Measurements from ENCODE around the gene GPC1. TPM values are rescaled to one million over a fixed set of nuclear protein-coding genes. Genes with fewer than 3 reads are reported as not detected.

Gene GPC1
- total and polyA plus RNA-seq, 10 of the 15 experiments (the other 5 are each of a cell fraction or from before 2014, with no cell fraction given): 0.06 to 0.77 (median 0.23) TPM; not detected in 3

GRCh38 chr2:240446664-240447175, 11.3 kb downstream of the GPC1 start:
- H2AFZ ChIP-seq (ENCODE audit: control insufficient read depth, low read depth, low read length): no peak overlapping the region
- ChIA-PET POLR2A (no interaction called here), SMC1A (ENCODE audit: uncharacterized antibody, unreplicated experiment) (no interaction called here), RAD21 (ENCODE audit: unreplicated experiment) (no interaction called here), CTCF (no interaction called here)
- no peak for FAIRE-seq
- WGBS (ENCODE audit: insufficient coverage, insufficient replicate concordance, low lambda C conversion rate, missing lambda C conversion rate): 29% methylated on average over 12 of the region's 12 CpGs
- in situ Hi-C loops (cut with MboI) (loop anchor here (10.0 kb wide), 1 partner anchor 382 kb away; no protein-coding TSS in a partner anchor), intact Hi-C loops (cut with micrococcal nuclease; ENCODE audit: unreplicated experiment) (no loop called here)
- no peaks in the 10 kb centered on the region for H3K4me1 ChIP-seq (ENCODE audit: control insufficient read depth, insufficient read depth, low read length)
- peaks cover 2% of the 10 kb centered on the region in 2 experiments; a peak in 3 of 4 replicates for H3K27me3 ChIP-seq (replicated peaks in 1 of 2; ENCODE audit: control insufficient read depth in 2 of 2, insufficient read depth in 2 of 2, low read length in 1 of 2)
- DNase-seq (ENCODE audit: low read depth, low spot score): no peak
- no TSS peak for BruUV-seq (replicated peaks)
- H3K4me3 ChIP-seq: no peak overlapping the region
- no peaks in the 10 kb centered on the region for H4K20me1 ChIP-seq (ENCODE audit: control insufficient read depth, insufficient read depth)
- H3K27ac ChIP-seq (ENCODE audit: control insufficient read depth, insufficient read depth): no peak overlapping the region
- no peak for ATAC-seq
- H3K4me2 ChIP-seq (ENCODE audit: control insufficient read depth, insufficient read depth): no peak overlapping the region
- TF ChIP-seq IRF4 (IDR thresholded peaks at IDR 0.05; ENCODE audit: low read depth, low read length) (no peak), ZNF592 (IDR thresholded peaks at IDR 0.05) (no peak), ZNF622 (IDR thresholded peaks at IDR 0.05) (no peak), CHD1 (IDR thresholded peaks at IDR 0.05; ENCODE audit: low read depth, low read length) (no peak), YBX1 (IDR thresholded peaks at IDR 0.05) (no peak), GATAD2B (conservative IDR thresholded peaks at IDR 0.05; ENCODE audit: low read depth) (no peak), NR2F1 (conservative IDR thresholded peaks at IDR 0.05) (no peak), ATF7 (IDR thresholded peaks at IDR 0.05; ENCODE audit: low read depth) (no peak), HDGF (IDR thresholded peaks at IDR 0.05) (no peak), RBBP5 (conservative IDR thresholded peaks at IDR 0.05) (no peak), RFX5 (IDR thresholded peaks at IDR 0.05; ENCODE audit: low read depth, low read length) (no peak), MTA2 (IDR thresholded peaks at IDR 0.05; ENCODE audit: low read depth) (no peak)
- TF ChIP-seq, protein P1, sequence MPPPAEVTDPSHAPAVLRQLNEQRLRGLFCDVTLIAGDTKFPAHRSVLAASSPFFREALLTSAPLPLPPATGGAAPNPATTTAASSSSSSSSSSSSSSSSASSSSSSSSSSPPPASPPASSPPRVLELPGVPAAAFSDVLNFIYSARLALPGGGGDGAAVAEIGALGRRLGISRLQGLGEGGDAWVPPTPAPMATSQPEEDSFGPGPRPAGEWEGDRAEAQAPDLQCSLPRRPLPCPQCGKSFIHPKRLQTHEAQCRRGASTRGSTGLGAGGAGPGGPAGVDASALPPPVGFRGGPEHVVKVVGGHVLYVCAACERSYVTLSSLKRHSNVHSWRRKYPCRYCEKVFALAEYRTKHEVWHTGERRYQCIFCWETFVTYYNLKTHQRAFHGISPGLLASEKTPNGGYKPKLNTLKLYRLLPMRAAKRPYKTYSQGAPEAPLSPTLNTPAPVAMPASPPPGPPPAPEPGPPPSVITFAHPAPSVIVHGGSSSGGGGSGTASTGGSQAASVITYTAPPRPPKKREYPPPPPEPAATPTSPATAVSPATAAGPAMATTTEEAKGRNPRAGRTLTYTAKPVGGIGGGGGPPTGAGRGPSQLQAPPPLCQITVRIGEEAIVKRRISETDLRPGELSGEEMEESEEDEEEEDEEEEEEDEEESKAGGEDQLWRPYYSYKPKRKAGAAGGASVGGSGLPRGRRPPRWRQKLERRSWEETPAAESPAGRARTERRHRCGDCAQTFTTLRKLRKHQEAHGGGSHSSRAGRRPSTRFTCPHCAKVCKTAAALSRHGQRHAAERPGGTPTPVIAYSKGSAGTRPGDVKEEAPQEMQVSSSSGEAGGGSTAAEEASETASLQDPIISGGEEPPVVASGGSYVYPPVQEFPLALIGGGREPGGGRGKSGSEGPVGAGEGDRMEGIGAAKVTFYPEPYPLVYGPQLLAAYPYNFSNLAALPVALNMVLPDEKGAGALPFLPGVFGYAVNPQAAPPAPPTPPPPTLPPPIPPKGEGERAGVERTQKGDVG (CRISPR knock-in tag; IDR thresholded peaks at IDR 0.05): no peak
- TF ChIP-seq, protein P2, sequence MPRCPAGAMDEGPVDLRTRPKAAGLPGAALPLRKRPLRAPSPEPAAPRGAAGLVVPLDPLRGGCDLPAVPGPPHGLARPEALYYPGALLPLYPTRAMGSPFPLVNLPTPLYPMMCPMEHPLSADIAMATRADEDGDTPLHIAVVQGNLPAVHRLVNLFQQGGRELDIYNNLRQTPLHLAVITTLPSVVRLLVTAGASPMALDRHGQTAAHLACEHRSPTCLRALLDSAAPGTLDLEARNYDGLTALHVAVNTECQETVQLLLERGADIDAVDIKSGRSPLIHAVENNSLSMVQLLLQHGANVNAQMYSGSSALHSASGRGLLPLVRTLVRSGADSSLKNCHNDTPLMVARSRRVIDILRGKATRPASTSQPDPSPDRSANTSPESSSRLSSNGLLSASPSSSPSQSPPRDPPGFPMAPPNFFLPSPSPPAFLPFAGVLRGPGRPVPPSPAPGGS (IDR thresholded peaks at IDR 0.05; ENCODE audit: borderline replicate concordance, insufficient read depth, low read depth, low read length, poor library complexity, severe bottlenecking): no peak
- TF ChIP-seq, protein P3, sequence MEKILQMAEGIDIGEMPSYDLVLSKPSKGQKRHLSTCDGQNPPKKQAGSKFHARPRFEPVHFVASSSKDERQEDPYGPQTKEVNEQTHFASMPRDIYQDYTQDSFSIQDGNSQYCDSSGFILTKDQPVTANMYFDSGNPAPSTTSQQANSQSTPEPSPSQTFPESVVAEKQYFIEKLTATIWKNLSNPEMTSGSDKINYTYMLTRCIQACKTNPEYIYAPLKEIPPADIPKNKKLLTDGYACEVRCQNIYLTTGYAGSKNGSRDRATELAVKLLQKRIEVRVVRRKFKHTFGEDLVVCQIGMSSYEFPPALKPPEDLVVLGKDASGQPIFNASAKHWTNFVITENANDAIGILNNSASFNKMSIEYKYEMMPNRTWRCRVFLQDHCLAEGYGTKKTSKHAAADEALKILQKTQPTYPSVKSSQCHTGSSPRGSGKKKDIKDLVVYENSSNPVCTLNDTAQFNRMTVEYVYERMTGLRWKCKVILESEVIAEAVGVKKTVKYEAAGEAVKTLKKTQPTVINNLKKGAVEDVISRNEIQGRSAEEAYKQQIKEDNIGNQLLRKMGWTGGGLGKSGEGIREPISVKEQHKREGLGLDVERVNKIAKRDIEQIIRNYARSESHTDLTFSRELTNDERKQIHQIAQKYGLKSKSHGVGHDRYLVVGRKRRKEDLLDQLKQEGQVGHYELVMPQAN (conservative IDR thresholded peaks at IDR 0.05): no peak
- no peaks in the 10 kb centered on the region for H3K79me2 ChIP-seq (ENCODE audit: control insufficient read depth, insufficient read depth, low read length)
- H3K36me3 ChIP-seq (ENCODE audit: control insufficient read depth in 2 of 2, insufficient read depth in 2 of 2, low read length in 1 of 2): no peaks in the 10 kb centered on the region
- no peak overlapping the region for H3K9ac ChIP-seq (ENCODE audit: control insufficient read depth, insufficient read depth, low read length)
- no peaks in the 10 kb centered on the region for H3K9me3 ChIP-seq (replicated peaks; ENCODE audit: control insufficient read depth, insufficient read depth, low read length)
